HG02763 (cell line): Measurements from ENCODE around the gene NR1H4.
"Not testable (repeated sequence)": the region's sequence is repeated elsewhere in the genome, so short reads cannot be mapped to it uniquely, and the experiment has no call there.

ENCODE experiments used
- ATAC-seq: cut with Tn5 transposase; IDR thresholded peaks from one replicate; pipeline ENCODE4 v1.9.1; 2021; ENCODE audit warnings: mild to moderate bottlenecking, moderate library complexity; ENCODE audit not compliant: unreplicated experiment

Gene NR1H4

DNA sequence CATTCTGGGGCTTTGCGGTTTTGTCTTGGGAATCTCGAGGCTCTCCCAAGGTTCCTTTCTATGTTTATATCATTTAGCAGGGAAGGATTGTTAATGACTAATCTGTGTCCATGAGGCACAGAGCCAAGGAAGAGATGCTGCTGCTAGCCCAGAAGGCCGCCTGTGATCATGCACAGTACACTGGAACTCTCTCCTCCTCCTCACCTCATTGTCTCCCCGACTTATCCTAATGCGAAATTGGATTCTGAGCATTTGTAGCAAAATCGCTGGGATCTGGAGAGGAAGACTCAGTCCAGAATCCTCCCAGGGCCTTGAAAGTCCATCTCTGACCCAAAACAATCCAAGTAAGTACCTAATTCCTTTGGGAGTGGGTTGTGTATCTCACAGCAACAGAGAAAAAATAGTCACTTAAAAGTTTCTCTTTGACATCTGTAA lies at the start of gene NR1H4:
Gene NR1H4 (plus strand): TSS at position 151 of the 435 bp plus-strand sequence. CDS start 19,458 bp downstream, outside the sequence.
- no peak for ATAC-seq

DNA sequence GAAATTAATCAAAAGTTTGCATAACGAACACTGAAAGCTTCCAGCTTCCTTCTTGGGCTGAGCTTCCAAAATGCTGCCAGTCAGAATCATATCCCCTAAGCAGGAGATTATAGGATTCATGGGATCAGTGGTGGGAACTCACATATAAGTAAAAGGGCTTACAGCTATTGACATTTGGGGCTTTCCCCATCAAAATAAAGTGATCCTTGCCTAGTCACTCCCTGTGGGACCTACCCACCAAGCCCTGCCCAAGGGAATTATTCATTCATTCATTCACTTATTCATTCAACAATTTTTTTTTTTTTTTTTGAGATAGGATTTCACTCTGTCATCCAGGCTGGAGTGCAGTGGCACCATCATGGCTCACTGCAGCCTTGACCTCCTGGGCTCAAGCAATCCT lies 47.5 kb upstream of the NR1H4 start:
- ATAC-seq = no peak

DNA sequence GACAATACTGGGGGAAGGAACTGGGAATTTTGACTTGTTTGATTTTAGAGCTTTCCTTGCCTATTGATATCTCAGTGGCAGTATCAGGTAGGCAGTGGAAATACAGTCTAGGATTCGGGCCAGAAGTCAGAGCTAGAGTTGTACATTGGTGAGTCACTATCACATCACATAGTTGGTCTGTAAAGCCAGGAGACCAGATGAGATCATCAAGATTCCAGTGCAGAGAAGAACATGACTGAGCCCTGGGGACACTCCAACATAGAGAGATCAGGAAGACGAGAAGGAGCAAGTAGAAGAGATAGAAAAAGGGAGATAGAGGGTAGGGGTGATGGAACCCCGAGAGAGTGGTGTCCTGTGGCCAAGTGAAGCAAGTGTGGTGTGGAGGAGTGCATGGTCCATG lies 46.6 kb upstream of the NR1H4 start:
- ATAC-seq = no peak

DNA sequence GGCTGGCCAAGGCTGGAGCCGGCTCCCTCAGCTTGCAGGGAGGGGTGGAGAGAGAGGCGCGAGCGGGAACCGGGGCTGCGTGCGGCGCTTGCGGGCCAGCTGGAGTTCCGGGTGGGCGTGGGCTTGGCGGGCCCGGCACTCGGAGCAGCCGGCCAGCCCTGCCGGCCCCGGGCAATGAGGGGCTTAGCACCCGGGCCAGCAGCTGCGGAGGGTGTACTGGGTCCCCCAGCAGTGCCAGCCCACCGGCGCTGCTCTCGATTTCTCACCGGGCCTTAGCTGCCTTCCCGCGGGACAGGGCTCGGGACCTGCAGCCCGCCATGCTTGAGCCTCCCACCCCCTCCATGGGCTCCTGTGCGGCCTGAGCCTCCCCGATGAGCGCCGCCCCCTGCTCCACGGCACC lies 43.4 kb upstream of the NR1H4 start:
- not testable (repeated sequence) for ATAC-seq

DNA sequence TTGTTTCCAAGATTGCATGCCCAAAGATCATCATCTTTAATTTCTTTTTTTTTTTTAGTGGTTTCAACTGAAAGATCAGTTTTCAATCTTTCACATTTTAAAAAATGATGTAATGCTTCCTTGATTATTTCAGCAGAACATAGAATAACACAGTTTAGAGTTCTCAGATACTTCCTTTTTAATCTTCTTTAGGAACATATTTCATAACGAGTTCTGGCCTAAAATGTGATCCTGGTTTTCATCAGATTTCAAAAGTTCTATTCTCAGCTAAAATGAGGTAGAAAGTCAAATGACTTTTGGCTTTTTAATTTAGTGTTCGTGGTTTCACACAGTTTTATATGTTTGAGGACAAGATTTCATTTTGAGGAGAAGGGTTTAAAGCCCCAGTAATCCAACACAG lies 40.0 kb upstream of the NR1H4 start:
- ATAC-seq = no peak

DNA sequence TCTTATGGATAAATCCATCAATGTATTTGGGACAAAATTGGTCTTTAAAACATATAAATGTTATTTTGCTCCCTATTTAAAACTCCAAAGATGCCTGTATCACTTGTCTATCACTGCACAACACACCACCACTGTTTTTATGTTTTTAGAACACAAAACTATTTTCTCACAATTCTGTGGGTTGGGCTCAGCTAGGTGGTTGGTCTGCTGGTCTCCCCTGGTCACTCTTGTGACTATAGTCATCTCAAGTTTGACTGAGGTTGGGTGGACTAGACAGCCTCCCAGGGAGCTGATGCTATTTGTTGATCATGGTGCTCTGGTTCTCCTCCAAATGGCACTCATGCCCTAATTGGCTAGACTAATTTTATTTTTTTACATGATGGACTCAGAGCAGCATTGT lies 39.5 kb upstream of the NR1H4 start:
- ATAC-seq = no peak

DNA sequence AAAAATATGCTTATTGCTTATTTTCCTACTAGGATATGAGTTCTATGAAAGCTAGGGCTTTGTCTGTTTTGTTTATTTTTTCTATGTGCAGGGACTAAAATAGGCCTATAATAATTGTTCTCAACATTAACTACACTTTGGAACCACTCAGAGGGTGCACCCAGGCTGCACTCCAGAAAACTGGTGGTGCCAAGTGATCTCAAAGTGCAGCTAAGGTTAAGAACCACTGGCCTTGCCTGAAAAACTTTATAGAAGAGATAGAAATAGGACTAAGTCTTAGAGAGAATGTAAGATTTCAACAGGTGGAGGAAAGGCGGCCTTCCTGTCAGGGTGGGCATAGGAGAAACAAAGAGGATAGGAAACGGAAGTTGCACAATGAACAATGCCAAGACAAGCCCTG lies 37.7 kb upstream of the NR1H4 start:
- ATAC-seq = no peak

DNA sequence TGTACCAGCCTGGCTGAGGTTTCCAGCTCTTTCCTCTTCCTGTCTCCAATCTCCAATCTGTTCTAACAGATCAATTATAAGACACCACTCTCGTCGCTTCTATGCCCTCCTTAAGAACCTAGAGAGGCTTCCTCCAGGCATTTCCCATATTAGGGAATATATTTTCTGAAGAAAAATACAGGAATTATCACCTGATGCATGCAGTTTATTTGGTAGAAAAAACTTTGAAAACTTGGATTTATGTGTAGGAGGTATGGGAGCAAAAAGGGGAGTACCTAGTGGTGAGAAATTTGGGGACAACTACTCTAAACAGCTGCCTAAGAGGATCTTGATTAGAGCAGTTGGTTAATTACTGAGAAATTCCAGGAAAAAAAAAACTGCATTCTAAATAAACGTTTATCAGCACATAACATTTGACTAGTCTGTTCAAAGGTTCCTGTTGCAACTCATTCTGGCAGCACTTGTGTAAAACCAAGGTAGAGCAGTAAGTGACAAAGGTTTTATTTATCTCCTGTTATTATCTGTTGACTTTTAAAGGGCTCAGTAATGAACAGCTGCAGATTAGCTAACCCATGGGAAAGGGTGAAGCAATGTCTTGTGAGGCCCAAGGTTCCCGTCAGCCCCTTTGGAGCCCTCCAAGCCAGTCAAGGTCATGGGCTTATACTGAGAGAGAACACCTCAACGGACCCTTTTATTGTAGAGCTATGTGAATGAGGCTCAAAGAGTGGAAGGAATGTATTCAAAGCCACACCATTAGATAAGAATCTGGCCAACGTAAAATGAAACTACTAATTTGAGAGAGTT lies 36.4 kb upstream of the NR1H4 start:
- ATAC-seq = no peak

DNA sequence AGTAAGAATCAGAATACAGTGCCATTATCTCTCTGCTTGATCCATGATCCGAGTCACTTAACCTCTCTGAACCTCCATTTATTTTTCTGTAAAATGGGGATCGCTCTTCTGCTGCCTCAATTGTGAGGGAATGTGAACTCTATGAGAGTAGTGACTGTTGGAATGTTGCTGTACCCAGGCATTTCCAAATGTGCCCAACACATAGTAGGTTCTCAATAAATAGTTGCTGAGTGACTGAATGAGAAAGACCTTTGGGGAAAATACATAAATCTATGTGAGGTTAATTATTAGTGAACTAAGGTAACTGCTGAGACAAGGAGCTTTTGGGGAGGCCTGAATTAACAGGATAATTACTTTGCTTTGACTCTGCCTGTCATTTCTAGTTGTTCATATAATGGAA lies 33.9 kb upstream of the NR1H4 start:
- no peak for ATAC-seq

DNA sequence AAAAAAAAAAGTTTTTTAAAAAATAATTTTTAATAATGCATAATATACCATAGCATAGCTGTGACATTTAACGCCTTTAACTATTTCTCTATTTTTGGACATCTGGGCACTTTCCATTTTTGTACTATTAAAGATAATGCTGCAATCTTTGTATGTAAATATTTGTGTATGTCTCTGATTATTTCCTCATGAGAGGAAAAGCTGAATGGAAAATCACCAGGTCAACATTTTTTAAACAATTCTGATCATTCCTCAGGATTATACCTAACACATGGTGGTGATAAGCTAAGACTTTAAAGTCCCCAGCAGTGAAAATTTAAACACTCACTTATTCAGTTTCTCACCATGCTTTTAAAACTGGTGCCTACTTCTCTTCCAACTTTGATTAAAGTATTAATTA lies 31.3 kb upstream of the NR1H4 start:
- ATAC-seq = no peak

DNA sequence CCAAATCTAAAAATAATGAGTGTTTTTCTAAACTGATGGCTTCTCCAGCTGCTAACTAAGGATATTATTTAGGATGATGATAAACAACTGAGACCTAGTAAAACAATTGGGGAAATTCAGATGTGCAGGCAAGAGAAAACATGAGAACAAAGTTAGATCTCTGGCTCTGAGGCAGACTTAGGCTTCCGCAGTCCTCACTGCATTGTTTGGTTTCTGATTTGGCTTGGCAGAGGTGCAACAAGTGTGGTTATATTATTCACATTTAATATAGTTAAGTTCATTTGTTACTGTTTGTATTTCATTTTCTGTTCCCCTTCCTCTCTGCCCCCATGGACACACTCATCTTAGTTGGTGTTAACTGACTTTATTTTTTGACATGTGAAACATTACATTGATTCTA lies 30.2 kb upstream of the NR1H4 start:
- no peak for ATAC-seq

DNA sequence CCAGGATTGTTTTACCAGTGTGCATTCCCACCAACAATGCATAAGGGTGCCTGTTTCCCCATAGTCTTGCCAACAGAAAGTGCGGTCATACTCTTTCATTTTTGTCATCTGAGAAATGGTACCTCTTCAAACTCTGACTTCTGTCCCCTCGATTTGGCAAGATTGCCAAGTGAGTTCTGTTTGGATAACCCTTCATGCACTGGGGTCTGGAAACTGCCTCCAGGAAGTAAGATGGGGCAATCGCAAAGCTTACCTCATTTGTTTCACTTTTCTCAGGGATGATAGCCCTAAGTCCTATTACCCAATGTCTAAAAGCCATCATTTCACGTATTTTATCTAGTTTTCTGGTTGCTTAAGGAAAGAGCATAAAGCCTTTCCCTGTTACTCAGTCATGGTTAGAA lies 28.6 kb upstream of the NR1H4 start:
- no peak for ATAC-seq

DNA sequence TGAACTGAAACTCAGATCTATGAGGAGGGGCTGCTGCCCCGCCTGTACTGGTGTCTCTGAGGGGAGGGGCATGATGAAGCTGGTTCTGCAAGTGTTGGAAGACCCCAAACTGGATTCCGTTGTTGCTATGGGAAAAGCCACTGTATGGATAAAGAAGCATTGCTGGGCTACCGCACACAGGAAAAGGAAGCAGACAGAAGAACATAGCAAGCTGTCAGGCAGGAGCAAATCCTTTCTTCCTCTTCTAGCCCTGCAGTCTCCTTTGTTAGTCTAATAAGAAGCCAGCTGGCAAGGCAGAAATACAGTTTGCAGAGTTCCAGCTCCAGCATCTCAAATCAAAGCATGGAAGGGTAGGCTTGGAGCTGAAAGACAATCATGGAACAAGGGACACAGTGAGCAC lies 26.3 kb upstream of the NR1H4 start:
- ATAC-seq = no peak

DNA sequence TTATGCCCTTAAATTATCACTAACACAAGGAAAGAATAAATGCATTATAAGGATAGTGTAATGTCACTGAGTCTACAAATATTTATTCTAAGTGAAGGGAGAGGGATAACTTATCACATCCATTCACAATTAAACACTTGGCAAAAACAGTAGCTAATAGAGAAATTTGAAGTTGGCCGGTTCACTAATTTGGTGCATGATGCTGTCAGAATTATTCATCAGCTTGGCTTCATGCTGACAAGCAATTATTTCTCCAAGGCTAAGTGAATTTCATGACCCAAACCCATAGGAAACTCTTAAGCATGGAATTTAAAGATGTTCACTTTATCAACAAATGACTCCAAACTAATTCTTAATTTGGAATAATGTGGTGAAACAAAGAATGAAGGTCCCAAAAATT lies 25.0 kb upstream of the NR1H4 start:
- no peak for ATAC-seq

DNA sequence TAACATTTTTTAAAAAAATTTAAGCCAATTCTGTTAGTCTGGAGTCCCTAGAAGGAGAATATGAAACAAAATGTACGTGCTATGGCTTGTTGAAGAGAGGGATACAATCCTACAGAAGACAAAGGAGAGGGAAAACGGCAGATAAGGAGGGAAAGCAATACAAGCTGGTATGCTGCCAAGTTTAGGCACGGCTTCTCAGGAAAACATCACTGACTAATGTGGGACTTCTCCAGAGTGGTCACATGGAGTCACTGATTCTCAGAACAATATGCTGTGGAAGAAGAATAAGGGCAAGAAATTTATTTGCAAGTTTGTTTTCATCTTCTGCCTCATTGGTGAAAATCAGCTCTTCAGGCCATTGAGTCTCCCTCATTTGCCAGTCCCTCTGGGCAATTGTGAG lies 22.9 kb upstream of the NR1H4 start:
- ATAC-seq = no peak

DNA sequence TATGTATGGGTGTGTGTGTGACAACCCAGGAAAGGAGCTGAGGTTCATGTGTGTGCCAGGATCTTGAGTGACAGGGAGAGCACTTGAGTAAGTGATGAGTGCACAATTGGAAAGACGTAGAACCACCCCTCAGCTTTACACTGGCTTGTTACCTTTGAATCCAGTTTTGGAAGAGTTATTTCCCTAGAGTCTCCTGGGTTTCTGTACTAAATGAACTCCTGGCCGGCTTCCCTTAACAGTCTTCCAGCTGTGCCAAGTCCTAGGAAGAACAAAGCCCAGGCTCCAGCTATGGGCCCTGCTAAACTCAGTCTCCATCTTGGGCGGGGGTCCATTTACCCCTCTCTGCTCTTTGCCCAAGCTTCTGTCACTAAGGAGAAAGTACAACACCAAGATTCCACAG lies 19.7 kb upstream of the NR1H4 start:
- ATAC-seq = no peak

DNA sequence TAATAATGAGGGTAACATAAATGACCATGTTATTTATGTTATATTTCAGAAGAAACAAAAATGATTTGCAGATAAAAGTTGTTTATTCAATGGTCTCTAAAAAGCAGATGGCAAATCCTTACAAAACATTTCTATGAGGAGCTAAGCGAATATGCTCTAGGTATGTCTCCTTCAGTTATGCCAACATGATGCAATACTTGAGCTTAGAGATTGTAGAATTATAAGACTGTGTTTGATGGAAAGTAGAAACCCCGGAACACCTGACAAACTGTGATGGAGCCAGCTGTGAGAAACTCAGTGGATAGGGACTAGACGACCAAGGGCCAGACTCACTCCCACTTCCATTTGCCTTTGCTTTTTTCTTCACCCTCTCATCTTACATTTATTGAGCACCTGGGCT lies 17.8 kb upstream of the NR1H4 start:
- ATAC-seq = no peak

DNA sequence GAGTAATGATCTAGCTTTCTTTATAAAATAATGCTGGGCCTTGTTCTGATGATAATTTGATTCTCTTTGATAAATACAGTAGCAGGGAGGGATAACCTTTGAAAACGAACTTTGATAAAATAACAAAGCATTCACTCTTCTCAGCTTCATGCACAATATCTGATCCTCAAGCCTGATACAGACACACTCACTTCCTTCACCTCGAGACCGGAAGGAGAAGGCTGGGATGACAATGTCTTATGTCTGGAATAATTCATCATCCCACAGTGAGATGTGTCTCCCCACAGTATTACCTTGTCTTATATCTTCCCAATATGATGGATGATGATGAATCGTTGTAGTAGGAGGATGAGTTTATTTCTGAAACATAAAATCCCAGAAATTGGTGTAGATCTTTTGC lies 15.5 kb upstream of the NR1H4 start:
- no peak for ATAC-seq

DNA sequence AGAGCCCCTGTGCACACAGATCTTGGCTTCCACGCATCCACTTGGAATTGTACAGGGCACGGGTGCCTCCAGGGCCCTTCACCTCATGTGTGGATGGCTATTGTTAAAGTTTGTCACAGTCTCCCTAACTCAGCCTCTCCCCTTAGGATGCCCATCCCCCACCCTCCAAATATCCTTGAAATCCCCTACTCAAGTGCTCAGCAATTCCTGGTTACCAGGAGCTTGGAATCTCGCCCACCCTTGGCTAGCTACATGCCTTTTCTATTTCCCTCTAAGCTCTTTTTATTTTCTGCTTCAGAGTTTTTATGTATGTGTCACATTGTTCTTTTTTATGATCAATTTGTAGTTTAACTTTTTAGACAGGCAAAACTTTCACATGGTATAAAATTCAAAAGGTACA lies 13.0 kb upstream of the NR1H4 start:
- no peak for ATAC-seq

DNA sequence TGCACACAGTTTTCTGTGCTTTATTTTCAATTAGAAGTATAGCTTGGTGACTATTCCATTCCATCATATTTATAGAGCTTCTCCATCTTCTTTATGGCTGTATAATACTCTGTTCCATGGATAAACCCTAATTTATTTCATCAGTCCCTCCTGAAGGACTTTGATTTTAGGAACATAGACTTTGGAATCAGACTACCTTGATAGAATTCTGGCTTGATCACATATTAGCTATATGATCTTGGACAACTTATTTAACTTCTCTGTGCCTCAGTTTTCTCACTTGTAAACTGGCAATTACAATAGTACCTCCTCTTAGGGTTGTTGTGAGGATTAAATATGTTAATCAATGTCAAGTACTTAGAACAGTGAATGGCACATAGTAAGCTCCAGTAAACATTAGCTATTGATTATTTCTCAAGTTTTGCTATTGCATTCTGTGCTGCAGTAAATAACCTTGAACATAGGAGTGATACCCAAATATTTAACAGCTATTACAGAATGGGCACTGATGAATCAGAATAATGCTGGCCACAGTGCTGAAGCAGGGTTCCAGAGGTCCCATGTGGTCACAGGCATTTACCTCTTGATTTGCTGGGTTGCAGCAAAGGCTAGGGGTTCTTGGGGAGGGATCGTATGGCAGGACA lies 12.2 kb upstream of the NR1H4 start:
- ATAC-seq = no peak

DNA sequence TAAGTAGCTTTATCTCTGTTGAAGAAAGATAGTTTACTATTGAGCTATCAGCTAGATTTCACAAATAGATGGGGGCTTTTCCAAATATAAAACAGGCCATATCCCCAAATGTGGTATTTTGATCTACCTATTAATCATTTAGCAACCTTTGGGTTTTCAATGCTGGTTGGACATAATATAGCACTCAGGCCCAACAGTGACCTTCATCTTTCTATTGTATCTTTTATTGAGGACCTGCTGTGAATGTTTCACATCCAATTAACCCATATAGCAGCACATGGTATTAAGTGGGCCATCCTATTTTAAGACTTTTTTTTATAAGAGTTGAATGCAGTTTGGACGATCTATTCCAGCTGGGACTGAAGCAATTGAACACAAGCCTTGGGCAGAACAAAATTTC lies 10.0 kb upstream of the NR1H4 start:
- no peak for ATAC-seq

DNA sequence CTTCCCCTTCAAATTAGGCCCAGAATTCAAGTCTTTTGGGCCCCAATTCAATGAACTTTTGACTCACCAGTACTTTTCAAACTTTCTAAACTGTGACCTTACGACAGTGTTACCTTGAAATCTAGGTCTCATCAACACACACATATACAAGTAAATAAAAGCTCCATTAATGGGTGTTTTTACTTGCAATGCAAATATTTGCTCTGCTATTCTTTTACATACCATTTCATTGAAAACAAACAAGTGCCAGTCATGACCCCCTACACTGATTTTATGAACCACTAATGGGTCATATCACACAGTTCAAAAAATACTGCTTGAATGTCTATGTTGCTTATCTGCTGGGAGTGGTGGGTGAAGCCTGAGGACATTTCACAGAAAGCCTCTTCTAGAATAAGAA lies 9.1 kb upstream of the NR1H4 start:
- no peak for ATAC-seq

DNA sequence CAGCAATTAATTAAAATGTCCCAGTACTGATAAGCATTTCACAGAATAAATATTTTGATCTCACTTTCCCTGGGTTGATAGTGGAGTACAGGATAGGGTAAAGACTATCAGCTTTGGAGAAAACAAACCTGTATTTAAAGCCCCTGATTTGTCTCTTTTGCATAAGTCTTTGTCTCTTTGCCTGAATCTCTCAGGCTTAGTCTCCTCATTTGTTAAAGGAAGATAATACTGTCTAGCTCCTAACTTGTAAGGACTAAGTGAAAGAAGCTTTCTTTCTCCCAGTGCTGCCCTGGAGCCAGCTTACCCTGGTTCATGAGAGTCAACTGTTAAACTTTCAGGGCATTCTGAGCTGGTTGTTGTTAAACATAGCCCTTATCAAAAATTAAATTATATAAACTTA lies 5.5 kb upstream of the NR1H4 start:
- ATAC-seq = no peak
